Activated naive CD8-positive, alpha-beta T cell (primary cell): ENCODE measurements around the gene CYP4F22.
"Not testable (repeated sequence)": the region's sequence is repeated elsewhere in the genome, so short reads cannot be mapped to it uniquely, and the experiment has no call there.

Source experiments
- H3K27ac Mint-ChIP-seq: one replicate; pipeline ENCODE4 v1.8.0; 2021; ENCODE audit warnings: mixed read lengths
- H3K27me3 Mint-ChIP-seq: one replicate; pipeline ENCODE4 v1.8.0; 2021; ENCODE audit warnings: mixed read lengths
- H3K36me3 Mint-ChIP-seq: one replicate; pipeline ENCODE4 v1.8.0; 2021; ENCODE audit warnings: mixed read lengths
- H3K4me1 Mint-ChIP-seq: one replicate; pipeline ENCODE4 v1.8.0; 2021; ENCODE audit warnings: low read depth, mixed read lengths
- H3K4me3 Mint-ChIP-seq: one replicate; pipeline ENCODE4 v1.8.0; 2021; ENCODE audit warnings: mild to moderate bottlenecking, mixed read lengths
- H3K9me3 Mint-ChIP-seq: one replicate; pipeline ENCODE4 v1.8.0; 2021; ENCODE audit warnings: low read depth, mixed read lengths

Gene CYP4F22

GRCh38 chr19:15515227-15515625 lies 6.9 kb downstream of the CYP4F22 start:
- not testable (repeated sequence) for H3K36me3 Mint-ChIP-seq, H3K9me3 Mint-ChIP-seq, H3K27me3 Mint-ChIP-seq
- peak overlapping the region; percentile 97 for H3K27ac Mint-ChIP-seq
- H3K4me3 Mint-ChIP-seq = peak overlapping the region; percentile 82
- peaks cover 34% of the 10 kb centered on the region for H3K4me1 Mint-ChIP-seq

GRCh38 chr19:15516363-15516762 lies 8.0 kb downstream of the CYP4F22 start:
- H3K4me3 Mint-ChIP-seq = no peak overlapping the region
- H3K27ac Mint-ChIP-seq = peak overlapping the region; percentile 73
- no peaks in the 10 kb centered on the region for H3K27me3 Mint-ChIP-seq
- peaks cover 7% of the 10 kb centered on the region for H3K36me3 Mint-ChIP-seq
- peaks cover 4% of the 10 kb centered on the region for H3K9me3 Mint-ChIP-seq
- peaks cover 29% of the 10 kb centered on the region for H3K4me1 Mint-ChIP-seq

GRCh38 chr19:15517778-15518177 lies 9.5 kb downstream of the CYP4F22 start:
- Mint-ChIP-seq H3K27ac (no peak overlapping the region), H3K9me3 (peaks cover 4% of the 10 kb centered on the region), H3K36me3 (peaks cover 7% of the 10 kb centered on the region), H3K4me1 (peaks cover 29% of the 10 kb centered on the region), H3K4me3 (no peak overlapping the region), H3K27me3 (no peaks in the 10 kb centered on the region)

- Mint-ChIP-seq H3K9me3 (peaks cover 4% of the 10 kb centered on the region), H3K4me3 (no peak overlapping the region), H3K4me1 (peaks cover 19% of the 10 kb centered on the region), H3K36me3 (peaks cover 7% of the 10 kb centered on the region), H3K27ac (no peak overlapping the region), H3K27me3 (no peaks in the 10 kb centered on the region)
Observed at GRCh38 chr19:15519433-15519976, 11.2 kb downstream of the CYP4F22 start.

- H3K4me3 Mint-ChIP-seq = no peak overlapping the region
- no peaks in the 10 kb centered on the region for H3K27me3 Mint-ChIP-seq
- no peaks in the 10 kb centered on the region for H3K9me3 Mint-ChIP-seq
- no peak overlapping the region for H3K27ac Mint-ChIP-seq
- H3K36me3 Mint-ChIP-seq = peaks cover 2% of the 10 kb centered on the region
- peaks cover 1% of the 10 kb centered on the region for H3K4me1 Mint-ChIP-seq
Observed at GRCh38 chr19:15524781-15525180, 16.5 kb downstream of the CYP4F22 start.

- Mint-ChIP-seq H3K4me3 (no peak overlapping the region), H3K27ac (no peak overlapping the region), H3K36me3 (peaks cover 2% of the 10 kb centered on the region), H3K27me3 (no peaks in the 10 kb centered on the region), H3K9me3 (no peaks in the 10 kb centered on the region), H3K4me1 (peaks cover 1% of the 10 kb centered on the region)
Observed at GRCh38 chr19:15525291-15525690, 17.0 kb downstream of the CYP4F22 start.

GRCh38 chr19:15526408-15526807 lies 18.1 kb downstream of the CYP4F22 start:
- Mint-ChIP-seq H3K4me3 (no peak overlapping the region), H3K36me3 (peaks cover 4% of the 10 kb centered on the region), H3K27me3 (no peaks in the 10 kb centered on the region), H3K4me1 (peaks cover 1% of the 10 kb centered on the region), H3K27ac (no peak overlapping the region), H3K9me3 (no peaks in the 10 kb centered on the region)

- H3K36me3 Mint-ChIP-seq = peaks cover 4% of the 10 kb centered on the region
- H3K9me3 Mint-ChIP-seq = no peaks in the 10 kb centered on the region
- no peak overlapping the region for H3K27ac Mint-ChIP-seq
- peaks cover 7% of the 10 kb centered on the region for H3K4me1 Mint-ChIP-seq
- H3K4me3 Mint-ChIP-seq = no peak overlapping the region
- no peaks in the 10 kb centered on the region for H3K27me3 Mint-ChIP-seq
Observed at GRCh38 chr19:15527705-15528104, 19.4 kb downstream of the CYP4F22 start.

GRCh38 chr19:15529774-15530372 lies 21.5 kb downstream of the CYP4F22 start:
- Mint-ChIP-seq H3K9me3 (no peaks in the 10 kb centered on the region), H3K36me3 (peaks cover 4% of the 10 kb centered on the region), H3K4me3 (no peak overlapping the region), H3K4me1 (peaks cover 25% of the 10 kb centered on the region), H3K27me3 (no peaks in the 10 kb centered on the region), H3K27ac (no peak overlapping the region)

- Mint-ChIP-seq H3K27ac (peak overlapping the region; percentile 23), H3K4me3 (peak overlapping the region; percentile 23), H3K27me3 (no peaks in the 10 kb centered on the region), H3K4me1 (peaks cover 39% of the 10 kb centered on the region), H3K36me3 (peaks cover 8% of the 10 kb centered on the region), H3K9me3 (no peaks in the 10 kb centered on the region)
Observed at GRCh38 chr19:15532779-15533521, 24.6 kb downstream of the CYP4F22 start.

GRCh38 chr19:15533522-15533830 lies 25.2 kb downstream of the CYP4F22 start:
- not testable (repeated sequence) for H3K9me3 Mint-ChIP-seq, H3K27me3 Mint-ChIP-seq, H3K4me3 Mint-ChIP-seq
- Mint-ChIP-seq H3K36me3 (peaks cover 11% of the 10 kb centered on the region), H3K4me1 (peaks cover 39% of the 10 kb centered on the region), H3K27ac (peak overlapping the region; percentile 23)

- no peaks in the 10 kb centered on the region for H3K9me3 Mint-ChIP-seq
- peaks cover 39% of the 10 kb centered on the region for H3K4me1 Mint-ChIP-seq
- no peaks in the 10 kb centered on the region for H3K27me3 Mint-ChIP-seq
- no peak overlapping the region for H3K4me3 Mint-ChIP-seq
- H3K36me3 Mint-ChIP-seq = peaks cover 11% of the 10 kb centered on the region
- no peak overlapping the region for H3K27ac Mint-ChIP-seq
Observed at GRCh38 chr19:15534957-15535864, 26.9 kb downstream of the CYP4F22 start.

GRCh38 chr19:15536350-15536749 lies 28.0 kb downstream of the CYP4F22 start:
- Mint-ChIP-seq H3K27ac (no peak overlapping the region), H3K4me3 (no peak overlapping the region), H3K9me3 (no peaks in the 10 kb centered on the region), H3K36me3 (peaks cover 9% of the 10 kb centered on the region), H3K4me1 (peaks cover 39% of the 10 kb centered on the region), H3K27me3 (no peaks in the 10 kb centered on the region)

- H3K4me1 Mint-ChIP-seq = peaks cover 23% of the 10 kb centered on the region
- no peaks in the 10 kb centered on the region for H3K27me3 Mint-ChIP-seq
- no peak overlapping the region for H3K27ac Mint-ChIP-seq
- H3K36me3 Mint-ChIP-seq = peaks cover 9% of the 10 kb centered on the region
- H3K4me3 Mint-ChIP-seq = no peak overlapping the region
- no peaks in the 10 kb centered on the region for H3K9me3 Mint-ChIP-seq
Observed at GRCh38 chr19:15538774-15539173, 30.4 kb downstream of the CYP4F22 start.

GRCh38 chr19:15539638-15540037 lies 31.3 kb downstream of the CYP4F22 start:
- Mint-ChIP-seq H3K36me3 (peaks cover 9% of the 10 kb centered on the region), H3K4me3 (no peak overlapping the region), H3K9me3 (no peaks in the 10 kb centered on the region), H3K27me3 (no peaks in the 10 kb centered on the region), H3K4me1 (peaks cover 16% of the 10 kb centered on the region), H3K27ac (no peak overlapping the region)
